Spinal cord (tissue), 10 donors: ENCODE data around the gene AJM1. TPM values are rescaled to one million over a fixed set of nuclear protein-coding genes. Genes with fewer than 3 reads are reported as not detected.
"Not testable (repeated sequence)": the region's sequence is repeated elsewhere in the genome, so short reads cannot be mapped to it uniquely, and the experiment has no call there.

Experiments used
- DNase-seq, 6 donors: peaks; one replicate each; pipeline versions ENCODE4 v3.0.0 to v3.0.0-alpha.2; 2013 to 2015; ENCODE audit warnings: low spot score in 6 of 6, low read depth in 4 of 6
- H3K27ac ChIP-seq: one replicate; pipeline ENCODE4 v1.5.1; 2013; ENCODE audit warnings: low read depth, low read length, control low read depth
- H3K27me3 ChIP-seq: one replicate; pipeline ENCODE4 v1.6.1; 2013; ENCODE audit warnings: low read length; ENCODE audit not compliant: control insufficient read depth, insufficient read depth
- H3K36me3 ChIP-seq: one replicate; pipeline ENCODE4 v1.6.1; 2013; ENCODE audit warnings: low read length; ENCODE audit not compliant: control insufficient read depth, insufficient read depth
- H3K4me1 ChIP-seq: one replicate; pipeline ENCODE4 v1.6.1; 2013; ENCODE audit warnings: low read length; ENCODE audit not compliant: control insufficient read depth, insufficient read depth
- H3K4me3 ChIP-seq: one replicate; pipeline ENCODE4 v1.5.1; 2013; ENCODE audit warnings: low read depth, low read length, control low read depth
- H3K9me3 ChIP-seq: one replicate; pipeline ENCODE4 v1.6.1; 2013; ENCODE audit warnings: low read length; ENCODE audit not compliant: control insufficient read depth, insufficient read depth
- WGBS: methylation state at CpG from one replicate; pipeline ENCODE4 v1.1.5; 2013; ENCODE audit warnings: missing lambda C conversion rate; ENCODE audit not compliant: insufficient coverage; 5-methylcytosine and 5-hydroxymethylcytosine counted together
- polyA plus RNA-seq, 2 donors: library from polyadenylated mRNA; unstranded; fragments of 120-200 nt; gene quantifications; one replicate each; pipeline ENCODE4 v1.2.1, GENCODE V29; 2013; ENCODE audit not compliant: insufficient read length in 2 of 2
- total RNA-seq, 2 donors: library from RNA; depleted of rRNA in 1 of 2; stranded (reverse); fragments of 120-200 nt in 1 of 2; fragments of >200 nt in 1 of 2; gene quantifications; one replicate each; pipeline versions ENCODE4 v1.2.3 to v1.2.4, GENCODE V29; 2013 to 2014
- donor health status: healthy.

Gene AJM1
- total and polyA plus RNA-seq, 4 donors = 1.2 to 20.5 (median 10.7) TPM

DNA sequence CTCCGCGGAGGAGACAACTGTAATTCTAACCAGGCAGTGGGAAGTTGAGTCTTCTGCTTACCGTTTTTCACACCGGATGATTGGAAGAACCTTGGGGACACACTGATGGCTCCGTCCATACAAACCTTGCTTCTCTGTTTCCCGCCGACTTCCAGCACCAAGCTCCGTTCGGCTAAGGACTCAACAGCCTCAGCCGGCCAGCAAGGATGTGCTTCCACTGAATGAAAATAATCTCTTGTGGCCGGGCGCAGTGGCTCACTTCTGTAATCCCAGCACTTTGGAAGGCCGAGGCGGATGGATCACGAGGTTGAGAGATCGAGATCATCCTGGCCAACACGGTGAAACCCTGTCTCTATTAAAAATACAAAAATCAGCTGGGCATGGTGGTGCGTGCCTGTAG, 25.6 kb downstream of the AJM1 start:
- no peak for DNase-seq
- Histone ChIP-seq H3K27ac (no peak overlapping the region), H3K9me3 (no peaks in the 10 kb centered on the region), H3K4me1 (peaks cover 22% of the 10 kb centered on the region), H3K27me3 (no peaks in the 10 kb centered on the region), H3K4me3 (no peak overlapping the region), H3K36me3 (peaks cover 20% of the 10 kb centered on the region)
- WGBS = 95% methylated on average over 18 of the region's 18 CpGs

DNA sequence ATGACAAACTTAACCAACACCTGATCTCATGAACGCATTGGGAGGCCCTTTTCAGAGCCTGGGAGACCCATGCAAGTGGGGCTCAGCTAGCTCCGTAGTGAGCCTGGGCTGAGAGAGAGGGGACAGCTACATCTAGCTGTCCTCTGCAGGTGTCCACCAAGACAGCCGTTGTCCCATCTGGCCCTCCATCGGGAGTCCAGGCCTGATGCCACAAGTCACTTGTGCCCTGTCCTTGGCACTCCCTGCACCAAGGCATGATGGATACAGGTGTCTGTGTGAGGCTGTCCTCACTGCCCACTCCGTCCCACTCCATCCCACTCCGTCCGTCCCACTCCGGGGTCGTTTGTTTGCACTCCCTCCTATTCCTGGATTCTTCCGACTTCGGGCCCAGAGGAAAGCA, 26.4 kb downstream of the AJM1 start:
- peaks cover 22% of the 10 kb centered on the region for H3K4me1 ChIP-seq
- no peak overlapping the region for H3K4me3 ChIP-seq
- H3K27ac ChIP-seq = no peak overlapping the region
- no peaks in the 10 kb centered on the region for H3K9me3 ChIP-seq
- H3K36me3 ChIP-seq = peaks cover 12% of the 10 kb centered on the region
- WGBS = 91% methylated on average over 10 of the region's 11 CpGs
- no peak for DNase-seq
- no peaks in the 10 kb centered on the region for H3K27me3 ChIP-seq

DNA sequence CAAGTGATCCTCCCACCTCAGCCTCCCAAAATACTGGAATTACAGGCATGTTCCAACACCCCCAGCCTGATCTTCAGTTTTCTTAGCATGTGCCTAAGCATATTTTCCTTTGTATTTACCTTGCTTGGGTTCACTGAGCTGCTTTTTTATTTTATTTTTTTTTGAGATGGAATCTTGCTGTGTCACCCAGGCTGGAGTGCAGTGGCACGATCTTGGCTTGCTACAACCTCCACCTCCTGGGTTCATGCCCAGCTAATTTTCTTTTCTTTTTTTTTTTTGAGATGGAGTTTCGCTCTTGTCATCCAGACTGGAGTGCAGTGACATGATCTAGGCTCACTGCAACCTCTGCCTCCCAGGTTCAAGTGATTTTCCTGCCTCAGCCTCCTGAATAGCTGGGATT, 27.3 kb downstream of the AJM1 start:
- not testable (repeated sequence) for H3K9me3 ChIP-seq, H3K27ac ChIP-seq, H3K27me3 ChIP-seq, H3K4me3 ChIP-seq, DNase-seq, H3K36me3 ChIP-seq
- 83% methylated on average over 1 of the region's 2 CpGs for WGBS
- H3K4me1 ChIP-seq = peaks cover 20% of the 10 kb centered on the region

DNA sequence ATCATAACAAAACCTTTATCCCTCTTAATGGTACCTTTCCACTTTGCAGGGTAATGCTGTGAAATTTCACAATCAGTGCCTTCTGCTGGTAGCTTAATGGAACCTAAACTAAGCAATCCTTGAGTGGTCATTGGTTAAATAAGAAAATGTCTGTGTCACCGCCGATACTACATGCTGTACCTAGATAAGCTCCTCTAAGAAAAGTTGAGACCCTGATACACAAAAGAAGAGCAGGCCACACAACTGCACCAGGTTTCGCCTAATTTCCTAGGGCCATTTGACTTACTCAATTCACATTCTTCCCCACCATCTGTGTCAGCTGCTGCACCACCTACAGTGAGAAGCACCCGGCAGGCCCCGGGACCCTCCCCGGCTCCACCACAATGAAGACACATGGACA, 32.9 kb downstream of the AJM1 start:
- no peaks in the 10 kb centered on the region for H3K36me3 ChIP-seq
- no peak overlapping the region for H3K27ac ChIP-seq
- H3K9me3 ChIP-seq = no peaks in the 10 kb centered on the region
- no peak for DNase-seq
- H3K4me3 ChIP-seq = no peak overlapping the region
- no peaks in the 10 kb centered on the region for H3K4me1 ChIP-seq
- H3K27me3 ChIP-seq = no peaks in the 10 kb centered on the region
- WGBS = 83% methylated on average over 6 of the region's 6 CpGs

DNA sequence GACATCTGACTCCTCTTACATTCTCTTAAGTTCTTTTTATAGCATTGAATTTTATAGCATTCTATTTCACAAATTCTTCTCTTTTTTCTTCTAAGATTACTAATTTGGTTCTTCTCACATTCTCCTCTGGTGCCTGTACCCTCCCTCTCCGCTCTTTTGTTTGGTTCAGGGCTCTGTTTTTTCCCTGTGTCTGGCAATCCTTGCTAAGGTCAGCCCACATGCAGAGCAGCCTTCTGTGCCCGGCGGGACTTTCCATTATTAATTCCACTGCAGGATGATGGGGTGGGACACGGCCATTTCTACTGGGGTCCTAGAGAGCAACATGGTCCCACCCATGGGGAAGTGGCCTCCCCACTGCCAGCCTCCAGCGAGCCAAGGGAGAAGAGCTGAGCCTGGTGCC, 34.2 kb downstream of the AJM1 start:
- peaks cover under 1% of the 10 kb centered on the region for H3K4me1 ChIP-seq
- DNase-seq = no peak
- H3K27me3 ChIP-seq = no peaks in the 10 kb centered on the region
- H3K9me3 ChIP-seq = no peaks in the 10 kb centered on the region
- H3K27ac ChIP-seq = no peak overlapping the region
- H3K36me3 ChIP-seq = no peaks in the 10 kb centered on the region
- WGBS = 56% methylated on average over 5 of the region's 5 CpGs
- no peak overlapping the region for H3K4me3 ChIP-seq

DNA sequence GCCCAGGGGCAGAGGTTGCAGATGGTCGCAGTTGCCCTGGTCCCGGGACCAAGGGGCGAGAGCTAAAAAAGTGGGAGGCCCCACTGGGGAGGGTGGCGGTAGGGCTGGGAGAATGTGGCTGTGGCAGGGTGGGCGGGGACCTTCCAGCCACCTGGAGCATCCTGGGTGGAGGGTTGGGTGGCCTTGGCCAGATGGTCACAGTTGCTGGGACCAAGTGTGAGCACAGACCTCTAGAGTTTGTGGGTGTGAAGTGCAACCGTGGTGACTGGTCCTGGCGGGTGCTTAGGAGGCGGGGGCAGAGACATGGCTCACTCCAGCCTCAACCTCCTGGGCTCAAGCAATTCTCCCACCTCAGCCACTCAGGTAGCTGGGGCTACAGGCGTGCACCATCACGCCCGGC, 38.4 kb downstream of the AJM1 start:
- Histone ChIP-seq H3K36me3 (no peaks in the 10 kb centered on the region), H3K27ac (no peak overlapping the region), H3K9me3 (no peaks in the 10 kb centered on the region), H3K4me3 (no peak overlapping the region), H3K27me3 (no peaks in the 10 kb centered on the region), H3K4me1 (peaks cover 15% of the 10 kb centered on the region)
- WGBS = 78% methylated on average over 5 of the region's 11 CpGs
- DNase-seq = no peak

DNA sequence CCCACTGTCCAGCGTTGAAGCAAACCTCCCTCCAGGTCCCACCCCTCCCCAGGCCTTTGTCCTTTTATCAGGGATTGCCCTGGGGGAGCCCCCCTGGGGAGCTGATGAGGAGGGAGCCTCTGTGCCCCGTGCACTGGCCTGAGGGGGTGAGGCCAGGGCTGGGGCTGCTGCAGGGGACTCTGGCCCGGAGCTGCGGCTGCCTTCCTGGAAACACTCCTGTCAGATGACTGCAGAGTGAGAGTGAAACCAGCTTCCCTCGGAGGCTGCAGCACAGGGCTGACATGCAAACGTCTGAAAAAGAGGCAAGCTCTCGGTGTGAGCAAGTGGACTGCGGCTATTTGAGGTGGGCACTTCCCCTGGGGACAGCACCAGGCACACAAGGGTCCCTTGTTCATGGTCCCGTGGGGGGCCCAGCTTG, 39.4 kb downstream of the AJM1 start:
- no peaks in the 10 kb centered on the region for H3K27me3 ChIP-seq
- no peak overlapping the region for H3K27ac ChIP-seq
- H3K36me3 ChIP-seq = no peaks in the 10 kb centered on the region
- WGBS = 36% methylated on average over 8 of the region's 9 CpGs
- H3K4me3 ChIP-seq = no peak overlapping the region
- DNase-seq = no peak
- peaks cover 16% of the 10 kb centered on the region for H3K4me1 ChIP-seq
- H3K9me3 ChIP-seq = no peaks in the 10 kb centered on the region

DNA sequence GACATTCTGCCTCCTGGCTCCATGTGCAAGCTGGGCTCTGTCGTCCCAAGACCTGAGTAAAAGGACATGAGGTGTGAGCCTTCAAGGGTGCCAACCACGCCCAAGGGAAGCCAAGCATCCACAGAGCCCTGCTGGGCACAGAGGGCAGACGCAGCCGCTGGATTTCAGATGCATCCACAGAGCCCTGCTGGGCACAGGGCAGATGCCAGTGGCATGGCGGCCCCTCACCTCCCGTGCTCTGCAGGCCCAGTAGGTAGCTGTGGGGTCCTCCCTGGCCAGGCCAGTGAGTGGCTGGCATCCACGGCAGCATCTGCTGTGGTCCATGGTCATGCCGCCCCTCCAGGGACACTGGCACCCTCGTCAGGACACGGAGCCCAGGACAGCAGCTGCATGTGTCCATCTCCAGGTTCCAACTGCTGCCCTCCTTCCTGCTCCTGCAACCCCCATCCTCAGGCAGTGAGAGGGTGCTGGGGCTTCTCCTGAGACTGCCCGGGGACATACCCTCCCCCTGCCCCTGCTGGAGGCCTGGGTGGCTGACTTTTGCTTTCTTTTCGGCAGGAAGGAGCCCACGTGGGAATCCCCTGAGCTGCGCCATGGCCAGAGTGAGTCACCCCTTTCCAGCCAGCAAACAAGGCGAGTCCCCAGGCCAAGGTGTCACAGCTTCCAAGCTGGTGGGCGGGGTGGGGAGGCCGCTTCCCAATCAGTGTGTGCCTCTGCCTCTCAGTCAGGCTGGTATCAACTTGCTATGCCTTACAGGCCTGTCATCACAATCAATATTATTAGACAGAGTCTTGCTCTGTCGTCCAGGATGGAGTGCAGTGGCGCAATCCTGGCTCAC, 40.0 kb downstream of the AJM1 start:
- peaks cover 22% of the 10 kb centered on the region for H3K4me1 ChIP-seq
- no peak overlapping the region for H3K4me3 ChIP-seq
- no peaks in the 10 kb centered on the region for H3K9me3 ChIP-seq
- no peaks in the 10 kb centered on the region for H3K27me3 ChIP-seq
- DNase-seq = no peak
- no peaks in the 10 kb centered on the region for H3K36me3 ChIP-seq
- WGBS = 78% methylated on average over 19 of the region's 19 CpGs
- no peak overlapping the region for H3K27ac ChIP-seq

DNA sequence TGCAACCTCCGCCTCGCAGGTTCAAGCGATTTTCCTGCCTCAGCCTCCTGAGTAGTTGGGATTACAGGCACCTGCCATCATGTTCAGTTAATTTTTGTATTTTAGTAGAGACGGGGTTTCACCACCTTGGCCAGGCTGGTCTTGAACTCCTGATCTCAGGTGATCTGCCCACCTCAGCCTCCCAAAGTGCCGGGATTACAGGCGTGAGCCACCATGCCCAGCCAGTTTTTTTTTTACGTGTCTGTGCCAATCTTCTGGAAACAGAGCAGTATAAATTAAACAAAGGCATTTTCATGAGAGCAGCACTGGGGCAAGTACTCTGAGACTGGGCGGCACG, 40.6 kb downstream of the AJM1 start:
- peaks cover 28% of the 10 kb centered on the region for H3K4me1 ChIP-seq
- not testable (repeated sequence) for DNase-seq, H3K27ac ChIP-seq, H3K27me3 ChIP-seq, H3K9me3 ChIP-seq, H3K36me3 ChIP-seq, H3K4me3 ChIP-seq
- WGBS = 86% methylated on average over 9 of the region's 9 CpGs

DNA sequence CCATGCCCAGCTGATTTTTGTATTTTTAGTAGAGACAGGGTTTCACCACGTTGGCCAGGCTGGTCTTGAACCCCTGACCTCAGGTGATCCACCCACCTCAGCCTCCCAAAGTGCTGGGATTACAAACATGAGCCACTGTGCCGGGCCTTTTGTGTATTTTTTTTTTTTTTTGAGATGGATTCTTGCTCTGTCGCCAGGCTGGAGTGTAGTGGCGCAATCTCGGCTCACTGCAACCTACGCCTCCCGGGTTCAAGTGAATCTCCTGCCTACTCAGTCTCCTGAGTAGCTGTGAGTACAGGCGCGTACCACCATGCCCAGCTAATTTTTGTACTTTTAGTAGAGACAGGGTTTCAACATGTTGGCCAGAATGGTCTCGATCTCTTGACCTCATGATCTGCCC, 41.4 kb downstream of the AJM1 start:
- 93% methylated on average over 4 of the region's 10 CpGs for WGBS
- H3K27me3 ChIP-seq = not testable (repeated sequence)
- H3K4me1 ChIP-seq = peaks cover 31% of the 10 kb centered on the region

More for the DNA sequence above, 41.4 kb downstream of the AJM1 start:
- not testable (repeated sequence) for H3K9me3 ChIP-seq, H3K27ac ChIP-seq, H3K4me3 ChIP-seq, H3K36me3 ChIP-seq, DNase-seq
